Keratinocyte (primary cell): Measurements from ENCODE around the gene POLE. TPM values are rescaled to one million over a fixed set of nuclear protein-coding genes. Genes with fewer than 3 reads are reported as not detected.

Source experiments
- DNase-seq: peaks from one replicate; pipeline ENCODE4 v3.0.0-alpha.2; 2011; ENCODE audit warnings: low read depth, missing footprints, low spot score
- FAIRE-seq: peaks from 2 replicates; lab custom pipeline; 2011; peaks lifted over from hg19 to GRCh38; lab: Jason Lieb, UNC
- H2AFZ ChIP-seq: 2 replicates; pipeline ENCODE4 v1.6.0; 2012; ENCODE audit warnings: low read length, control low read depth, inconsistent platforms; ENCODE audit not compliant: control insufficient read depth
- H3K27ac ChIP-seq: 2 replicates; pipeline ENCODE4 v1.5.1; 2011; ENCODE audit warnings: low read length; ENCODE audit not compliant: control insufficient read depth, insufficient read depth
- H3K27me3 ChIP-seq: 3 replicates; pipeline ENCODE4 v1.6.0; 2011; ENCODE audit warnings: low read length; ENCODE audit not compliant: control insufficient read depth, insufficient read depth; ENCODE audit errors: extremely low read depth
- H3K36me3 ChIP-seq, 2 experiments: 2 replicates in 1 of 2; 3 replicates in 1 of 2; pipeline ENCODE4 v1.5.1; 2011; ENCODE audit warnings: low read length in 2 of 2, mild to moderate bottlenecking in 1 of 2; ENCODE audit not compliant: control insufficient read depth in 2 of 2, insufficient read depth in 2 of 2; ENCODE audit errors: extremely low read depth in 1 of 2
- H3K4me1 ChIP-seq: 3 replicates; pipeline ENCODE4 v1.5.1; 2011; ENCODE audit warnings: low read length; ENCODE audit not compliant: control insufficient read depth, insufficient read depth; ENCODE audit errors: extremely low read depth
- H3K4me2 ChIP-seq: 3 replicates; pipeline ENCODE4 v1.6.0; 2011; ENCODE audit warnings: low read depth, low read length; ENCODE audit not compliant: control insufficient read depth, insufficient read depth; ENCODE audit errors: extremely low read depth
- H3K4me3 ChIP-seq, 3 experiments: fragments of 200-600 bp in 1 of 3; sonication (generic) in 1 of 3; 2 replicates in 2 of 3; 3 replicates in 1 of 3; pipeline ENCODE4 v1.5.1; 2011 to 2016; ENCODE audit warnings: low read length in 3 of 3, mild to moderate bottlenecking in 3 of 3, control low read depth in 2 of 3, inconsistent platforms in 1 of 3, low read depth in 1 of 3, mixed read lengths in 1 of 3, mixed run types in 1 of 3, moderate library complexity in 1 of 3; ENCODE audit not compliant: control insufficient read depth in 2 of 3, insufficient read depth in 2 of 3; ENCODE audit errors: extremely low read depth in 1 of 3
- H3K79me2 ChIP-seq: 2 replicates; pipeline ENCODE4 v1.6.0; 2012; ENCODE audit warnings: low read length; ENCODE audit not compliant: control insufficient read depth, insufficient read depth
- H3K9ac ChIP-seq: 3 replicates; pipeline ENCODE4 v1.6.0; 2011; ENCODE audit warnings: low read length; ENCODE audit not compliant: control insufficient read depth, insufficient read depth; ENCODE audit errors: extremely low read depth
- H3K9me1 ChIP-seq: 3 replicates; pipeline ENCODE4 v1.6.0; 2011; ENCODE audit warnings: low read length; ENCODE audit not compliant: control insufficient read depth, insufficient read depth; ENCODE audit errors: extremely low read depth
- H3K9me3 ChIP-seq: 2 replicates; pipeline ENCODE4 v1.5.1; 2012; ENCODE audit warnings: low read depth, low read length; ENCODE audit not compliant: control insufficient read depth
- H4K20me1 ChIP-seq: 3 replicates; pipeline ENCODE4 v1.6.0; 2011; ENCODE audit warnings: low read length; ENCODE audit not compliant: control insufficient read depth, insufficient read depth; ENCODE audit errors: extremely low read depth
- CTCF ChIP-seq, 3 experiments: IDR thresholded peaks in 1 of 3; conservative IDR thresholded peaks in 1 of 3; optimal IDR thresholded peaks in 1 of 3; 2 replicates in 2 of 3; 3 replicates in 1 of 3; pipeline versions ENCODE3 to v1.5.1; 2011; ENCODE audit warnings: low read length in 3 of 3, mild to moderate bottlenecking in 3 of 3, moderate library complexity in 2 of 3, control low read depth in 1 of 3, inconsistent platforms in 1 of 3; ENCODE audit not compliant: insufficient read depth in 2 of 3; ENCODE audit errors: extremely low read depth in 1 of 3
- EZH2 ChIP-seq: IDR thresholded peaks from one replicate; pipeline ENCODE4 v1.6.1; 2012; ENCODE audit warnings: inconsistent platforms, mild to moderate bottlenecking, low read length, moderate library complexity
- dilution Hi-C: fragments of 300-500 bp; cut with MboI; formaldehyde crosslinking; loops from one replicate; pipeline ENCODE4 v1.7.0; 2020; ENCODE audit warnings: low sequenced_read_pairs; ENCODE audit not compliant: extremely low pct_ligation_motif_present
- polyA plus RNA-seq, 5 experiments: library from polyadenylated mRNA; depleted of rRNA in 3 of 5; stranded (reverse) in 3 of 5; stranded (forward) in 1 of 5; unstranded in 1 of 5; fragments of >200 nt; gene quantifications; 1 replicate in 1 of 5; 2 replicates in 3 of 5; 3 replicates in 1 of 5; pipeline versions ENCODE4 v1.2.1 to v1.2.3, GENCODE V29; 2011 to 2012; ENCODE audit warnings: missing spikeins in 2 of 5, low read depth in 1 of 5, low replicate concordance in 1 of 5

Gene POLE
- polyA plus RNA-seq, 1 donor (not counting 4 experiments of a cell fraction or from before 2014, with no cell fraction given): 14.8 TPM

GRCh38 chr12:132660052-132660451, 27.1 kb downstream of the POLE start:
- FAIRE-seq (no peak), DNase-seq (no peak)
- H3K27ac ChIP-seq: no peak overlapping the region
- no peak overlapping the region for H3K4me2 ChIP-seq
- no peaks in the 10 kb centered on the region for H3K27me3 ChIP-seq
- no peaks in the 10 kb centered on the region for H4K20me1 ChIP-seq
- peaks cover 35 to 47% of the 10 kb centered on the region in 2 experiments for H3K36me3 ChIP-seq
- no peak overlapping the region for H3K9ac ChIP-seq
- no peak overlapping the region for H2AFZ ChIP-seq
- no peaks in the 10 kb centered on the region for H3K9me1 ChIP-seq
- H3K9me3 ChIP-seq: no peaks in the 10 kb centered on the region
- H3K4me1 ChIP-seq: no peaks in the 10 kb centered on the region
- no peak overlapping the region for H3K4me3 ChIP-seq
- TF ChIP-seq CTCF (optimal IDR thresholded peaks at IDR 0.05 in 1 of 3, IDR thresholded peaks at IDR 0.05 in 1 of 3, conservative IDR thresholded peaks at IDR 0.05 in 1 of 3; ENCODE audit: extremely low read depth in 1 of 3, insufficient read depth in 2 of 3, low read length in 3 of 3) (no peak), EZH2 (no peak)
- no peaks in the 10 kb centered on the region for H3K79me2 ChIP-seq
- dilution Hi-C loops: no loop called here

- Histone ChIP-seq H3K9me1 (no peaks in the 10 kb centered on the region), H3K4me2 (no peak overlapping the region), H3K4me1 (no peaks in the 10 kb centered on the region), H3K27ac (no peak overlapping the region), H2AFZ (no peak overlapping the region), H3K4me3 (no peak overlapping the region), H3K79me2 (no peaks in the 10 kb centered on the region), H3K9me3 (no peaks in the 10 kb centered on the region), H4K20me1 (no peaks in the 10 kb centered on the region), H3K36me3 (peaks cover 33 to 43% of the 10 kb centered on the region in 2 experiments), H3K9ac (no peak overlapping the region), H3K27me3 (no peaks in the 10 kb centered on the region)
- TF ChIP-seq EZH2 (no peak), CTCF (optimal IDR thresholded peaks at IDR 0.05 in 1 of 3, IDR thresholded peaks at IDR 0.05 in 1 of 3, conservative IDR thresholded peaks at IDR 0.05 in 1 of 3; ENCODE audit: extremely low read depth in 1 of 3, insufficient read depth in 2 of 3, low read length in 3 of 3) (no peak)
- FAIRE-seq (no peak), DNase-seq (no peak)
- dilution Hi-C loops: no loop called here
Measured at GRCh38 chr12:132659146-132659545, 28.0 kb downstream of the POLE start.
